ENCODE results near the gene ZNF224. TPM values are rescaled to one million over a fixed set of nuclear protein-coding genes. Genes with fewer than 3 reads are reported as not detected.
A peak's percentile ranks its signal among the peaks of the same experiment; 100 is the strongest.

ZNF224 gene
- total and polyA plus RNA-seq, 2 of the 8 experiments (the other 6 are each of a cell fraction or from before 2014, with no cell fraction given), result 3.7 to 17.2 TPM

- Histone ChIP-seq H2BK15ac (ENCODE audit: low read length) (no peak overlapping the region), H3K23me2 (ENCODE audit: low read depth, low read length) (peaks cover 4% of the 10 kb centered on the region; the same call in 1 of the 2 replicates), H4K8ac (ENCODE audit: extremely low read depth, insufficient read depth, low read length) (no peak overlapping the region), H3K27me3 (replicated peaks in 1 of 4; ENCODE audit: control insufficient read depth in 3 of 4, extremely low read depth in 1 of 4, insufficient read depth in 3 of 4, low read length in 3 of 4) (no peaks in the 10 kb centered on the region), H3K4me3 (ENCODE audit: extremely low read depth in 1 of 4, insufficient read depth in 2 of 4, low read depth in 3 of 4, low read length in 4 of 4) (peak overlapping the region; percentile 80 to 100 (median 95)), H3K4me2 (ENCODE audit: insufficient read depth in 1 of 2, low read depth in 2 of 2, low read length in 2 of 2) (peak overlapping the region; percentile 64 to 69), H3K36me3 (ENCODE audit: control insufficient read depth in 2 of 4, insufficient read depth in 4 of 4, low read length in 3 of 4) (peaks cover 0 to 26% (median 11%) of the 10 kb centered on the region in 4 experiments; a peak in 6 of 8 replicates), H3K14ac (ENCODE audit: insufficient read length) (no peak overlapping the region), H3K27ac (ENCODE audit: low read depth, low read length) (peak overlapping the region; percentile 77), H2BK5ac (ENCODE audit: low read depth, low read length) (no peak overlapping the region), H3K9me3 (ENCODE audit: insufficient read depth in 2 of 2, low read depth in 1 of 2, low read length in 1 of 2) (peaks cover 22 to 25% of the 10 kb centered on the region in 2 experiments), H4K5ac (ENCODE audit: insufficient read length, low read depth, low read length) (peak overlapping the region; percentile 39), H3K23ac (ENCODE audit: insufficient read length) (no peak overlapping the region), H2AFZ (ENCODE audit: low read length) (no peak overlapping the region), H3K56ac (replicated peaks; ENCODE audit: insufficient read length, low read depth, low read length) (no peak overlapping the region), H3K9ac (replicated peaks in 1 of 4; ENCODE audit: extremely low read depth in 1 of 4, low read depth in 3 of 4, low read length in 3 of 4) (peak overlapping the region; percentile 62 to 93 (median 75)), H2AK5ac (ENCODE audit: low read depth, low read length) (no peak overlapping the region), H3K79me1 (ENCODE audit: low read depth, low read length) (no peaks in the 10 kb centered on the region; the same call in 1 of the 2 replicates), H3K79me2 (ENCODE audit: control insufficient read depth in 1 of 2, insufficient read depth in 2 of 2, low read length in 2 of 2) (peaks cover 0 to 14% of the 10 kb centered on the region in 2 experiments; a peak in 2 of 4 replicates), H2BK20ac (ENCODE audit: low read length) (no peak overlapping the region), H2BK120ac (replicated peaks; ENCODE audit: low read depth, low read length) (no peak overlapping the region), H3K4me1 (replicated peaks in 1 of 4; ENCODE audit: control insufficient read depth in 3 of 4, insufficient read depth in 4 of 4, low read length in 3 of 4) (no peaks in the 10 kb centered on the region), H3K4ac (replicated peaks; ENCODE audit: insufficient read length, low read depth, low read length) (no peak overlapping the region), H3K18ac (ENCODE audit: extremely low read depth, low read length) (no peak overlapping the region; the same call in 1 of the 2 replicates), H4K20me1 (replicated peaks in 1 of 2; ENCODE audit: control insufficient read depth in 1 of 2, insufficient read depth in 2 of 2, low read length in 2 of 2) (no peaks in the 10 kb centered on the region), H4K91ac (replicated peaks; ENCODE audit: insufficient read length, low read length) (no peak overlapping the region), H2BK12ac (ENCODE audit: low read depth, low read length) (no peak overlapping the region; the same call in 1 of the 2 replicates)
- CTCF ChIA-PET (ENCODE audit: partially characterized antibody), result interaction anchor here (0.6 to 1.2 kb wide), 3 partner anchors 14 to 1013 kb away, joined by 3 to 5 read pairs (median 3); no protein-coding TSS in a partner anchor
- POLR2A ChIA-PET (ENCODE audit: partially characterized antibody), result interaction anchor here (0.6 to 3.8 kb wide), 17 partner anchors 9 to 388 kb away, joined by 3 to 27 read pairs (median 5); partner anchors contain the start of genes ZNF180, ZNF223, ZNF224 and ZNF226
- 33% methylated on average over 17 of the region's 17 CpGs; no CpG with 5 or more reads in 1 of the 2 experiments for WGBS, 2 experiments (ENCODE audit: extremely low coverage in 1 of 2, insufficient coverage in 1 of 2, insufficient read length in 1 of 2, insufficient replicate concordance in 2 of 2, low coverage in 1 of 2, low lambda C conversion rate in 2 of 2, missing lambda C conversion rate in 1 of 2)
- FAIRE-seq (peak; percentile 89), DNase-seq (ENCODE audit: low read depth in 1 of 2, low spot score in 2 of 2) (peak; percentile 52 to 88)
- TF ChIP-seq BRCA1 (IDR thresholded peaks at IDR 0.05; ENCODE audit: low read depth, low read length) (no peak), KDM1A (IDR thresholded peaks at IDR 0.05; ENCODE audit: borderline replicate concordance, low read length) (no peak), PHF8 (conservative IDR thresholded peaks at IDR 0.05; ENCODE audit: low read depth, low read length) (0 out of 2 replicates have a peak, but pooled peaks have one; percentile 15), POLR2A (IDR thresholded peaks at IDR 0.05; ENCODE audit: control extremely low read depth in 1 of 2, low read depth in 2 of 2, low read length in 2 of 2) (peak; percentile 81 to 93), CREB1 (IDR thresholded peaks at IDR 0.05) (peak; percentile 65), POLR2AphosphoS5 (IDR thresholded peaks at IDR 0.05; ENCODE audit: low read depth, low read length) (peak; percentile 84)
These were observed 17.8 kb downstream of the ZNF224 start for GRCh38 chr19:44111910-44112463.

Measured in H1 (cell line).